ENCODE data around the gene MYRIP.

- no peak for TF ChIP-seq POLR2AphosphoS5 (IDR thresholded peaks at IDR 0.05; ENCODE audit: borderline replicate concordance, low read depth, low read length)
- no peak for TF ChIP-seq EZH2 (IDR thresholded peaks at IDR 0.05)
These were observed 246.5 kb downstream of the MYRIP start for GRCh38 chr3:40055956-40056355.
